Measurements from ENCODE around the gene DPP4.
A peak's percentile ranks its signal among the peaks of the same experiment; 100 is the strongest.

The DPP4 gene

DNA sequence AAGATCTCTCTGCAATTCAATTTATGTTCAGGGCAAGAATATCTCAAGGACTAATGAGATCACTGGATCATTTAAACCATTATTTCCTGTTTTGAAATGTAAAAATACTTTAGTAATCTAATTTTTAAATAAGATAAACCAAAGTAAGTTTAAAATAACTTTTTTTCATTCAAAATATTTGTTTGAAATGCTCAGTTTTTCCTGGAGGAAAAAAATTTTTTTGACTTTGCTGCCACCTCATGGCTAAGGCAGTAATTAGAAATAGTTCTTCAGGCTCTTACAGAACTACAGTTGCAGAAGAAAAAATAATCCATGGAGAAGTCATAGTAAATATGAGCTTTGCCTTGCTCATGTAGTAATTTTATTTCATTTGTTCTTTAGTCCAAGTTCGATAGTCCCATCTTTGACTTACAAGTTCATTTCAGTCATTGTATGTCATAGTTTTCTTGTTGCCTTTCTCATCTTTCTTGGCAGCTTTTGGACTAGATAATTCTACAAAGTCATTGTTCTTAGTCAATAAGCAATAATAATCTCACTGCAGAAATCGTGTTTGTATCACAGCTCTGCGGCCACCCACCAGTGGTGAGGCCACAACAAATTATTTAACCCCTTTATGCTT is 127.4 kb downstream of the DPP4 start:
- Mint-ChIP-seq H3K27me3 (ENCODE audit: low read depth, poor library complexity) (peaks cover 5% of the 10 kb centered on the region), H3K9me3 (no peaks in the 10 kb centered on the region), H3K36me3 (ENCODE audit: low read depth) (no peaks in the 10 kb centered on the region), H3K4me1 (no peaks in the 10 kb centered on the region), H3K4me3 (no peak overlapping the region), H3K27ac (no peak overlapping the region)
- DNase-seq, result peak; percentile 4
- TF ChIP-seq, protein P1, sequence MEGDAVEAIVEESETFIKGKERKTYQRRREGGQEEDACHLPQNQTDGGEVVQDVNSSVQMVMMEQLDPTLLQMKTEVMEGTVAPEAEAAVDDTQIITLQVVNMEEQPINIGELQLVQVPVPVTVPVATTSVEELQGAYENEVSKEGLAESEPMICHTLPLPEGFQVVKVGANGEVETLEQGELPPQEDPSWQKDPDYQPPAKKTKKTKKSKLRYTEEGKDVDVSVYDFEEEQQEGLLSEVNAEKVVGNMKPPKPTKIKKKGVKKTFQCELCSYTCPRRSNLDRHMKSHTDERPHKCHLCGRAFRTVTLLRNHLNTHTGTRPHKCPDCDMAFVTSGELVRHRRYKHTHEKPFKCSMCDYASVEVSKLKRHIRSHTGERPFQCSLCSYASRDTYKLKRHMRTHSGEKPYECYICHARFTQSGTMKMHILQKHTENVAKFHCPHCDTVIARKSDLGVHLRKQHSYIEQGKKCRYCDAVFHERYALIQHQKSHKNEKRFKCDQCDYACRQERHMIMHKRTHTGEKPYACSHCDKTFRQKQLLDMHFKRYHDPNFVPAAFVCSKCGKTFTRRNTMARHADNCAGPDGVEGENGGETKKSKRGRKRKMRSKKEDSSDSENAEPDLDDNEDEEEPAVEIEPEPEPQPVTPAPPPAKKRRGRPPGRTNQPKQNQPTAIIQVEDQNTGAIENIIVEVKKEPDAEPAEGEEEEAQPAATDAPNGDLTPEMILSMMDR (IDR thresholded peaks at IDR 0.05), result peak; percentile 60

- TF ChIP-seq, protein P1 (IDR thresholded peaks at IDR 0.05), result no peak
- Mint-ChIP-seq H3K4me3 (no peak overlapping the region), H3K27ac (no peak overlapping the region), H3K4me1 (no peaks in the 10 kb centered on the region), H3K36me3 (ENCODE audit: low read depth) (no peaks in the 10 kb centered on the region), H3K9me3 (no peaks in the 10 kb centered on the region), H3K27me3 (ENCODE audit: low read depth, poor library complexity) (peaks cover 11% of the 10 kb centered on the region)
- no peak for DNase-seq
These were observed 131.0 kb downstream of the DPP4 start for GRCh38 chr2:161943011-161943410.
